SIG-M5 treated with dmso at 0.1 percent for 504 hours (cell line): ENCODE results near the gene TMEM89.

ENCODE experiments used
- DNase-seq: peaks from one replicate; lab custom pipeline; 2025; ENCODE audit not compliant: unreplicated experiment; lab: John Stamatoyannopoulos, UW

The TMEM89 gene, protein sequence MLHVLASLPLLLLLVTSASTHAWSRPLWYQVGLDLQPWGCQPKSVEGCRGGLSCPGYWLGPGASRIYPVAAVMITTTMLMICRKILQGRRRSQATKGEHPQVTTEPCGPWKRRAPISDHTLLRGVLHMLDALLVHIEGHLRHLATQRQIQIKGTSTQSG

DNA sequence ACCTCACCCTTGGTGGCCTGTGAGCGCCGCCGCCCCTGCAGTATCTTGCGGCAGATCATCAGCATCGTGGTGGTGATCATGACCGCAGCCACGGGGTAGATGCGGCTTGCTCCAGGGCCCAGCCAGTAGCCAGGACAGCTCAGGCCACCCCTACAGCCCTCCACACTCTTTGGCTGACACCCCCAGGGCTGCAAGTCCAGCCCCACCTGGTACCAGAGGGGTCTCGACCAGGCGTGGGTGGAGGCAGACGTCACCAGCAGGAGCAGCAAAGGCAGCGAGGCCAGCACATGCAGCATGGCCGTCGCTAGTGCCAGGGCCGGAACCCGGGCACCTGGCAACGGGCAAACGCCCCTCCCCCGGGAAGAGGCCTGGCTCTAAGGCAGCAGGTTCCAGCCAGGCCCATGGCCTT is at the start of gene TMEM89:
Gene TMEM89, minus strand, starts transcription at position 309 of the 409 bp plus-strand sequence. Its CDS starts 13 bp downstream, at position 296.
- no peak for DNase-seq

GRCh38 chr3:48664929-48665328 is 43.4 kb upstream of the TMEM89 start:
- DNase-seq: no peak

DNA sequence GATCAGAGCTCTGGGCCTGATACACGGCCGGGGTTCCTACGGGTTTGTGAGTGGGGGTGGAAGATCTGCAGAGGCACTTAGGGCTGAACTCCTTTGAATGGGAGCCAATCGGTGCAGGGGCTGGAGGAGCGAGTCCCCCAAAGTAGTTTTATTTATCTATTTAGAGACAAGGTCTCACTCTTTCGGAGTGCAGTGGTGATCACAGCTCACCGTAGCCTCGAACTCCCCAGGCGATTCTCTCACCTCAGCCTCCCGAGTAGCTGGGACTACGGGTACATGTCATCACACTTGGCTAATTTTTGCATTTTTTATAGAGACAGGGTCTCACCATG is 42.7 kb upstream of the TMEM89 start:
- DNase-seq: no peak

DNA sequence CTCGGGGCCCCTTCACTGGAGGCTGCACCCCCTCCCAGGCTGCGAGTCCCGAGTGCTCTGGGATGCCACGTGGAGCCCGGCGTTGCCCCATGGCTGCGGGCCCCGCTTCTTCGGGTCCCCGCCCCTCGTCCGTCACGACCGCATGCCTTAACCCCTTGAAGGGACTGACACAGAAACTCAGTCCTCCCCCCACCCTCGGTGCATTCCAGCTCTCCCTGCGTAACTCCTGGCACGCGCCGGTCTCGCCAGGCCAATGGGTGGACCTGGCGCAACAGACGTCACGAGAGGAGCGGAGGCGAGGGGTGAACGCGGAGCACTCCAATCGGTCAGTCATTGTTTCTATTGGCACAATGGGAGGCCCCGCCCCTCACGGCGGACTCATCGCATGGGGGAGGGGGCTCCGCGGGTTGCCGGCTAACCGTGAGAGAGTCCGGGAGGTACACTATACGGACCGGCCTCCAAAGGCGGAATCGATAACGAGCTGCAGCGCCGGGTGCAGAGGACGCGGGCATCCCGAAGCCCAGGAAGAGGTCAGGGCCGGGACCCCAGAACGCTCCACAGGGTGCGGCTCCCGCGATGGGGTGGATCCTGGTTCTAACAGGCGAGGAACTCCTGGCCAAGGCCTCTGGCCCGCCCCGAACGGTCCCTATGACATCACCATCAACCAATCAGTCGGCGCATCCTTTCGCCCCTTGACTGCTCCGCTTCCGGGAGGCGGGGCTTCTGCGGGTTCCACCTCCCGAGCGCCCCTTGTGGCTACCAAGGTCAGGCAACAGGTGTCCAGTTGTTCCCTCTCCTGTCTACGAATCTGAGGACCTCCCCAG is 42.1 kb upstream of the TMEM89 start:
- DNase-seq: peak; percentile 99

DNA sequence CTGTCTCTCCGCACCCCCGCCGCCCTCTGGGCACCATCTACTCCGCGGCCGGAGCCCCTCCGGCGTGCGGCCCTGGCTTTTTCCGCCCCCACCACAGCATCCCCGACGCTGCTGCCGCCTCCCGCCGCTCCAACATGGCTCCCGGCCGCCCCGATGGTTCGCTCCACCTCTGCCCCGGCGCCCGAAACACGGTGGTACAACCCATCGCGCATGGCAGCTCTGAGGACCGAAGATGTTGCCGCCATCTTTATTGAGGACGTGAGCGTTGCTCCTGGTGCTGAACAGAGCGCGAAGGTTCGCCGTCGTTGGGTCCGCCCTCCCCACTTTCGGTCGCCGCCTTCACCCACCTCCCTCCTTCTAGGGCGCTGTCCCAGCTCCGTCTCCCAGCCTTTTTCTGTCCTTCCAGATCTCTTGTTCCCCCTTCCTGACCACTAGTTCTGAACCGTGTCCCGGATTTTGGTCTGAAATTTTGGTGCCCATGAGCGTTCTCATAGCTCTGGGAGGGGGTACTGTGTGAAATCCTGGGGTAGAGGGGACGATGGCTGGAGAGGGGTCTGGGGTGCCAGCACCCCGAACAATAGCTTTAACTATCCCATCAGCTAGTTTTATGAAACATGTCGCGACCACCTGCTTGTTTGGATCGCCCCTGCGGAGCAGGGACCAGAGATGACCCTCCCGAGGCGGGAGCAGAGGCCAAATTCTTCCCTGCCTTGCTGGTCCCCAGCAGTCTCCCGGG is 41.4 kb upstream of the TMEM89 start, which contains the start of gene CELSR3:
Gene CELSR3, minus strand, starts transcription at position 134 of the 736 bp plus-strand sequence. CDS start 252 bp downstream, outside the sequence.
- DNase-seq: peak; percentile 80

- DNase-seq: no peak
These were observed 40.7 kb upstream of the TMEM89 start for GRCh38 chr3:48662145-48662752.

- peak; percentile 57 for DNase-seq
These were observed 40.1 kb upstream of the TMEM89 start for GRCh38 chr3:48661501-48662144.

DNA sequence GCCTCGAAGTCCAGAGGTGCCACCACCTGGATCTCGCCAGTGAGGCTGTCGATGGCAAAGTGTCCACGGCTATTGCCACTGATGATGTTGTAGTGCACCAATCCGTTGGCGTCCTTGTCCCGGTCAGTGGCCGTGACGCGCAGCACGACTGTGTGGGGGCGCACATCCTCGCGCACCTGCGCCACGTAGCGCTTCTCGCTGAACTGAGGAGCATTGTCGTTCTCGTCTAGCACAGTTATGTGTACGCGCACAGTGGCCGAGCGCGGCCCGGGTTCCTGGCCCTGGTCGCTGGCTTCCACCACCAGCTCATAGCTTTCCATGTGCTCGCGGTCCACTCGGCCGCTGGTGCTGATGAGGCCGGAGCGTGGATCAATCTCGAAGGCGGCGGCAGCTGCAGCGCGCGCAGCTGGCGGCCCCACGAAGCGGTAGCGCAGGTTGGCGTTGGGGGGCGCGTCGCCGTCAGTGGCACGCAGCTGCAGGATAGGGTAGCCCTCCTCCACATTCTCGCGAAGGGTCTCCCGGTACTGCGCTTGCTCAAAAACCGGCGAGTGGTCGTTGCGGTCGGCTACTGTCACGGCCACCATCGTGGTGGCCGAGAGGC is 39.3 kb upstream of the TMEM89 start:
- DNase-seq: no peak

DNA sequence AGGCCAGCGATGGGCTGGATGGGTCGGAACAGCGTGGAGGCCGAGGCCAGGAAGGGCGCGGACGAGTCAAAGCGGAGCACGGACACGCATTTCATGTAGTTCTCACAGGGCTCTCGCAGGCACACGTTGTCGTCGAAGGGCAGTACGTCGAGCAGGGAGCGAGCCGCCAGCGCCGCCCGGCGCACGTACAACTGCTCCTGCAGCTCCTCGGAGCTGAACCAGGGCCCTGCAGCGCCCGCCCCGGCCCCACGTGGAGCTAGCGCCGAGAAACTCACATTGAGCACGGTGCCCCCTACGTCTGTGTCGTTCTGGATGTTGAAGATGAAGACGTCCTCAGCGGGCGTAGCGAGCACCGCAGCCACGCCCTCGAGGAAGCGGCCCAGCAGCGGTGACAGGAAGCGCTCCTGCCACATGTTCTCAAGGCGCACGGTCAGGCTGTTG is 35.3 kb upstream of the TMEM89 start:
- no peak for DNase-seq

DNA sequence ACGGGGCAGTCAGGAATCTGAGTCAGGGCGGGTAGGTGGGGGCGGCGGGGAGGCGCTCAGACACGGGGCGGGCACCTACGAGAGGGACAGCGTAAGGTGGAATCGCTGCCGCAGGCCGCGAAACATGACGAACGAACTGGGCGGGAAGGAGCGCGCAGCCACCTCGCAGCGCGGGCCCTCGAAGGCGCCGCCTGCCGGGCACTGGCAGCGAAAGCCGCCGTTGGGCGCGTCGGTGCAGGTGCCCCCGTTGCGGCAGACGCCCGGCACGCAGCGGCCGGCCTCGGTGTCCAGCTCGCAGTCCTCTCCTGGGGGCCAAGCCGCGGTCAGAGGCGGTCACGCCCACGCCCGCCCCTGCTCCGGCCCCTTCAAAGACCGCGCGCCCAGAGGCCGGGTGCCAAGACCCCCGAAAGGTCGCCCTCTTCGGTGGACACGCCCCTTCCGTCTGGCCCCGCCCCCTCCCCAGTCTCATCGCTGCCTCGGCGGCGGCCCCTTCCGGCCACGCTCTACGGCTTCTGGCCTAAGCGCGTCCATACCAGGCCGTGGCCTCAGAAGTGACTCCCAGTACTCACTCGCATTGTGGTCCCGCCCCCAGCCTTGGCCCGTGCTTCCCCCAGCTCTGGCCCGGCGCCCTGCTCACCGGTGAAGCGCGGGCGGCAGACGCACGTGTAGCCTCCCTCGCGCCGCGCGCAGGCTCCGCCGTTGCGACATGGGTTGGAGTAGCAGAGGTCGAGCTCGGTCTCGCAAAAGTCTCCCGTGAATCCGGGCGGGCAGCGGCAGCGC is 34.7 kb upstream of the TMEM89 start:
- DNase-seq: peak; percentile 23

- DNase-seq: no peak
These were observed 34.0 kb upstream of the TMEM89 start for GRCh38 chr3:48655606-48656005.

GRCh38 chr3:48655063-48655462 is 33.5 kb upstream of the TMEM89 start:
- DNase-seq: no peak

- no peak for DNase-seq
These were observed 31.6 kb upstream of the TMEM89 start for GRCh38 chr3:48652923-48653715.

- no peak for DNase-seq
These were observed 30.2 kb upstream of the TMEM89 start for GRCh38 chr3:48651771-48652170.

DNA sequence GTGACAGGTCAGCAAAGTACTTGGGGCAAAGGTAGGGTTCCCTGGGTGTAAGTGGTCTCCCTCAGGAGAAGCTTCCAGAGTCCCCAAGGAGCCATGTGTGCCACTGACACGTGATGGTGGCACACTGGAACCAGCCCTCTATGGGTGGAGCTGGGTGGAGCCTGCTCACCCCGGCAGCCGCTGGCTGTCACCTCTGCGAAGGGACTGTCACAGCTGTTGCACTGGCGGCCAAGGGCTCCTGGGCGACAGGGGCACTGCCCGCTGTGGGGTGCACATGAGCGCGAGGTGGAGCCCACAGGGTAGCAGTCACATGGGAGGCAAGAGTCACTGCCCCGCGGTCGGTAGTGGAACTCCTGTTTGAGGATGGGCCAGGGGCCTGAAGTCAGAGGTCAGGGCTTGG is 29.2 kb upstream of the TMEM89 start:
- no peak for DNase-seq

DNA sequence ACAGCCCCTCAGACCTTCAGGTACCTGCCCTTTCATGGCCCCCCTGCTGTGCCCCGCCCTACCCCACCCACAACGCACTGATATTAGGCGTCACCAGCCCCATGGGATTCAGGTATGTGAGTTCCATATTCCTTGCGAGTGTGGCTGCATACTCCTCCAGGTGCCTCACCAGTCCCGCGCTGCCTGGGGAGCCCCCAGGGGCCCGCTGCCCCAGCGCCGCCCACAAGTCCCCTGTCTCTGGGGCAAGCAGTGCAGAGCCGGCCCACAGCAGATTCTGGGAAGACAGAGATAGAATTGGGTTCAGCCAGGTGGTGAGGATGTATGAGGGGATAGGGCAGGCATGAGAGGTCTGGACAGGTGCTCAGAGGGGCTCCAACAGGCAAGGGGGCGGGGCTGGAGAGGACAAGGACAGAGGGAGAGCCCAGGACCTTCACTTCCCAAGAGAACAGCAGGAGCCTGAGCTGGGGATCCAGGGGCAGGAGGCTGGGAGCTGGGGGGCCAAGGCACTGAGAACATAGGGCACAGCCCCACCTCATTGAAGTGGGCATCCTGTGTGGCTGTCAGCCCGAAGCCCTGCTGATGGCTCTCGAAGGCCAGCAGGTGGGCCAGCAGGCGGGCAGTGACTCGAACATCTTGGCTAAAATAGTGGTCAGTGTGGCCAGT is 26.8 kb upstream of the TMEM89 start:
- no peak for DNase-seq

- DNase-seq: no peak
These were observed 26.1 kb upstream of the TMEM89 start for GRCh38 chr3:48647714-48648113.
